Mesenchymal stem cell (in vitro differentiated cells and primary cell): ENCODE data around the gene PTPN14.
A peak's percentile ranks its signal among the peaks of the same experiment; 100 is the strongest.

Experiments used
- DNase-seq: peaks from one replicate; pipeline ENCODE4 v3.0.0-alpha.2; 2013
- H2AFZ ChIP-seq: one replicate; pipeline ENCODE4 v1.6.1; 2013; ENCODE audit warnings: low read depth, mild to moderate bottlenecking, control low read depth, inconsistent platforms, low read length, moderate library complexity
- H2AK5ac ChIP-seq: 2 replicates; pipeline ENCODE4 v1.6.1; 2013; ENCODE audit warnings: low read length, moderate library complexity, mild to moderate bottlenecking, inconsistent platforms; ENCODE audit not compliant: severe bottlenecking
- H2BK120ac ChIP-seq: one replicate; pipeline ENCODE4 v1.6.1; 2013; ENCODE audit warnings: low read depth, mild to moderate bottlenecking, inconsistent platforms, low read length, moderate library complexity
- H2BK12ac ChIP-seq, 2 experiments: one replicate each; pipeline ENCODE4 v1.6.1; 2013; ENCODE audit warnings: inconsistent platforms in 2 of 2, low read length in 2 of 2, mild to moderate bottlenecking in 2 of 2, moderate library complexity in 2 of 2, control low read depth in 1 of 2
- H2BK15ac ChIP-seq: one replicate; pipeline ENCODE4 v1.6.1; 2013; ENCODE audit warnings: mild to moderate bottlenecking, low read depth, inconsistent platforms; ENCODE audit not compliant: poor library complexity, severe bottlenecking
- H2BK5ac ChIP-seq: 2 replicates; pipeline ENCODE4 v1.6.1; 2013; ENCODE audit warnings: low read depth, mild to moderate bottlenecking, low read length, control low read depth, inconsistent platforms; ENCODE audit not compliant: poor library complexity, severe bottlenecking
- H3K14ac ChIP-seq, 2 experiments: one replicate each; pipeline ENCODE4 v1.6.1; 2013; ENCODE audit warnings: inconsistent platforms in 2 of 2, low read length in 2 of 2, control low read depth in 1 of 2, mild to moderate bottlenecking in 1 of 2, moderate library complexity in 1 of 2
- H3K18ac ChIP-seq, 2 experiments: one replicate each; pipeline ENCODE4 v1.6.1; 2013; ENCODE audit warnings: inconsistent platforms in 2 of 2, low read length in 2 of 2, control low read depth in 1 of 2, low read depth in 1 of 2, mild to moderate bottlenecking in 1 of 2
- H3K23ac ChIP-seq, 2 experiments: one replicate each; pipeline ENCODE4 v1.6.1; 2013; ENCODE audit warnings: inconsistent platforms in 2 of 2, low read length in 2 of 2, mild to moderate bottlenecking in 2 of 2, moderate library complexity in 2 of 2, control low read depth in 1 of 2
- H3K27ac ChIP-seq: 2 replicates; pipeline ENCODE4 v1.5.1; 2013; ENCODE audit warnings: mild to moderate bottlenecking, moderate library complexity, low read length, control low read depth, inconsistent platforms; ENCODE audit not compliant: poor library complexity, severe bottlenecking
- H3K27me3 ChIP-seq, 2 experiments: 2 replicates each; pipeline versions ENCODE4 v1.6.1 to v1.7.0; 2013; ENCODE audit warnings: low read length in 2 of 2, mild to moderate bottlenecking in 2 of 2, moderate library complexity in 2 of 2, control low read depth in 1 of 2, inconsistent platforms in 1 of 2; ENCODE audit not compliant: control insufficient read depth in 1 of 2, insufficient read depth in 1 of 2
- H3K36me3 ChIP-seq, 2 experiments: 2 replicates each; pipeline versions ENCODE4 v1.6.1 to v1.7.0; 2013; ENCODE audit warnings: low read length in 2 of 2, control low read depth in 1 of 2, inconsistent platforms in 1 of 2, low read depth in 1 of 2, mild to moderate bottlenecking in 1 of 2; ENCODE audit not compliant: insufficient read depth in 2 of 2, control insufficient read depth in 1 of 2
- H3K4ac ChIP-seq, 2 experiments: one replicate each; pipeline ENCODE4 v1.6.1; 2013; ENCODE audit warnings: inconsistent platforms in 2 of 2, low read length in 2 of 2, mild to moderate bottlenecking in 2 of 2, moderate library complexity in 2 of 2, control low read depth in 1 of 2, low read depth in 1 of 2
- H3K4me1 ChIP-seq: 2 replicates; pipeline ENCODE4 v1.6.1; 2013; ENCODE audit warnings: low read depth, low read length, control low read depth; ENCODE audit not compliant: control insufficient read depth, insufficient read depth
- H3K4me2 ChIP-seq: 2 replicates; pipeline ENCODE4 v1.6.1; 2013; ENCODE audit warnings: low read length, mild to moderate bottlenecking, inconsistent platforms; ENCODE audit not compliant: poor library complexity, severe bottlenecking
- H3K4me3 ChIP-seq, 2 experiments: 2 replicates each; pipeline versions ENCODE4 v1.5.1 to v1.7.0; 2013; ENCODE audit warnings: low read length in 2 of 2, mild to moderate bottlenecking in 2 of 2, control low read depth in 1 of 2, low read depth in 1 of 2; ENCODE audit not compliant: insufficient read depth in 1 of 2
- H3K79me1 ChIP-seq: replicated peaks from 2 replicates; pipeline ENCODE4 v1.6.1; 2013; ENCODE audit warnings: mild to moderate bottlenecking, control low read depth, low read length, inconsistent platforms; ENCODE audit not compliant: poor library complexity, severe bottlenecking
- H3K9ac ChIP-seq: 2 replicates; pipeline ENCODE4 v1.7.0; 2013; ENCODE audit warnings: mild to moderate bottlenecking, low read length, moderate library complexity
- H3K9me3 ChIP-seq: 2 replicates; pipeline ENCODE4 v1.7.0; 2013; ENCODE audit warnings: mild to moderate bottlenecking, low read length; ENCODE audit not compliant: control insufficient read depth
- H4K8ac ChIP-seq: one replicate; pipeline ENCODE4 v1.6.1; 2013; ENCODE audit warnings: inconsistent platforms, mild to moderate bottlenecking, low read length, moderate library complexity
- H4K91ac ChIP-seq: one replicate; pipeline ENCODE4 v1.6.1; 2013; ENCODE audit warnings: mild to moderate bottlenecking, low read length, inconsistent platforms
- WGBS: methylation state at CpG from one replicate; pipeline ENCODE4 v1.1.7; 2013; ENCODE audit warnings: mixed read lengths; 5-methylcytosine and 5-hydroxymethylcytosine counted together

PTPN14 gene

GRCh38 chr1:214449371-214449770, 102.0 kb downstream of the PTPN14 start:
- DNase-seq: no peak
- H2BK12ac ChIP-seq: no peak overlapping the region
- H2AFZ ChIP-seq: no peak overlapping the region
- H2BK120ac ChIP-seq: no peak overlapping the region
- H3K4me3 ChIP-seq: no peak overlapping the region
- no peak overlapping the region for H4K8ac ChIP-seq
- H3K27ac ChIP-seq: peak overlapping the region; percentile 96
- no peak overlapping the region for H3K18ac ChIP-seq
- no peak overlapping the region for H3K9ac ChIP-seq
- H3K4me2 ChIP-seq: no peak overlapping the region
- no peak overlapping the region for H2BK15ac ChIP-seq
- H2AK5ac ChIP-seq: no peak overlapping the region
- no peaks in the 10 kb centered on the region for H3K79me1 ChIP-seq
- no peak overlapping the region for H2BK5ac ChIP-seq
- H3K4me1 ChIP-seq: peaks cover 19% of the 10 kb centered on the region
- no peak overlapping the region for H3K4ac ChIP-seq
- H3K14ac ChIP-seq: no peak overlapping the region
- 92% methylated on average over 3 of the region's 3 CpGs for WGBS
- no peak overlapping the region for H4K91ac ChIP-seq
- H3K36me3 ChIP-seq: peaks cover 8 to 13% of the 10 kb centered on the region in 2 experiments
- H3K23ac ChIP-seq: no peak overlapping the region
- no peaks in the 10 kb centered on the region for H3K27me3 ChIP-seq
- H3K9me3 ChIP-seq: no peaks in the 10 kb centered on the region

DNA sequence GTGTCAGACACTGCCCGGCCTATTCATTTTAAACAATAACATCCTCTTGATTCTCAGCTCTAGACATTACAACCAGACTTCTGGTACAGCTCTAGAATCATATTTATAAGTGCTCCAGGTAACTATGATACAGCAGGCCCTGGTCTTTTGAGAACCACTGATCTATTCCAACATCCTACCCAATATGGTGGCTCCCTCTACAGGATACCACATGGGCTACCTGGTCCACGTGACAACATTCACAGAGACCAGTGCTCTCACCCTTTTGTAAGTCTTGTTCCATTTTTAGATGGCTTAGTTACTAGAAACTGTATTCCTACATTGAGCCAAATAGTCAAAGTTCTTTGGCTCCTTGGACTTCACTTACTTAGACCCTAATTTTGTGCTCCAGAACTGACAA, 102.9 kb downstream of the PTPN14 start:
- peak overlapping the region; percentile 99 for H2AK5ac ChIP-seq
- peak overlapping the region in 1 of 2 experiments; percentile 71 for H3K18ac ChIP-seq
- no peak overlapping the region for H2BK15ac ChIP-seq
- H2AFZ ChIP-seq: no peak overlapping the region
- 57% methylated on average over 2 of the region's 2 CpGs for WGBS
- no peak overlapping the region for H3K23ac ChIP-seq
- no peak overlapping the region for H2BK12ac ChIP-seq
- no peak for DNase-seq
- no peak overlapping the region for H3K14ac ChIP-seq
- H4K91ac ChIP-seq: peak overlapping the region; percentile 55
- no peak overlapping the region for H3K9ac ChIP-seq
- no peak overlapping the region for H3K4me2 ChIP-seq
- H3K4me1 ChIP-seq: peaks cover 20% of the 10 kb centered on the region
- no peaks in the 10 kb centered on the region for H3K27me3 ChIP-seq
- no peak overlapping the region for H3K4me3 ChIP-seq
- no peak overlapping the region for H2BK120ac ChIP-seq
- no peaks in the 10 kb centered on the region for H3K79me1 ChIP-seq
- peaks cover 8 to 13% of the 10 kb centered on the region in 2 experiments for H3K36me3 ChIP-seq
- peak overlapping the region; percentile 81 for H2BK5ac ChIP-seq
- H3K27ac ChIP-seq: peak overlapping the region; percentile 100
- H4K8ac ChIP-seq: no peak overlapping the region
- H3K9me3 ChIP-seq: no peaks in the 10 kb centered on the region
- peak overlapping the region in 1 of 2 experiments; percentile 77 for H3K4ac ChIP-seq

DNA sequence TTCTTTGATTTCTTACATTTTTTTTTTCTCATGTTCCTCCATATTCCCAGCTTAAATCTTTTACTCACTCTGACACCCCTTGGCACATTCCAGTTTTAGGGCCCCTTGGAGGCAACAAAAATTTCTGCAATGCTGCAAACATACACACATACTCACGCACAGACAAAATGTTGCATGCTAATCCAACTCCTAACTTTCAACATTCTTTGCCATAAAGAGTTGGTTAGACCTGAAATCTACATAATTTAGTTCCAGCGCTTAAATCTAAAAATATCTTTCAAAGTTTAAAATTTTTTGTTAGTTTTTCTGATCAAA, 103.9 kb downstream of the PTPN14 start:
- Histone ChIP-seq H3K4me3 (peak overlapping the region in 1 of 2 experiments; percentile 59), H4K8ac (no peak overlapping the region), H3K18ac (no peak overlapping the region), H3K27ac (peak overlapping the region; percentile 100), H3K4ac (no peak overlapping the region), H2BK12ac (peak overlapping the region in 1 of 2 experiments; percentile 73), H2BK120ac (peak overlapping the region; percentile 57), H2BK5ac (peak overlapping the region; percentile 95), H3K23ac (no peak overlapping the region), H3K9me3 (no peaks in the 10 kb centered on the region), H4K91ac (no peak overlapping the region), H3K14ac (no peak overlapping the region), H2BK15ac (no peak overlapping the region), H2AFZ (no peak overlapping the region), H3K4me1 (peaks cover 19% of the 10 kb centered on the region), H3K9ac (peak overlapping the region; percentile 82), H3K27me3 (no peaks in the 10 kb centered on the region), H3K36me3 (peaks cover 8 to 13% of the 10 kb centered on the region in 2 experiments), H2AK5ac (peak overlapping the region; percentile 75), H3K79me1 (no peaks in the 10 kb centered on the region), H3K4me2 (peak overlapping the region; percentile 23)
- WGBS: 0% methylated on average over 1 of the region's 2 CpGs
- peak; percentile 58 for DNase-seq

DNA sequence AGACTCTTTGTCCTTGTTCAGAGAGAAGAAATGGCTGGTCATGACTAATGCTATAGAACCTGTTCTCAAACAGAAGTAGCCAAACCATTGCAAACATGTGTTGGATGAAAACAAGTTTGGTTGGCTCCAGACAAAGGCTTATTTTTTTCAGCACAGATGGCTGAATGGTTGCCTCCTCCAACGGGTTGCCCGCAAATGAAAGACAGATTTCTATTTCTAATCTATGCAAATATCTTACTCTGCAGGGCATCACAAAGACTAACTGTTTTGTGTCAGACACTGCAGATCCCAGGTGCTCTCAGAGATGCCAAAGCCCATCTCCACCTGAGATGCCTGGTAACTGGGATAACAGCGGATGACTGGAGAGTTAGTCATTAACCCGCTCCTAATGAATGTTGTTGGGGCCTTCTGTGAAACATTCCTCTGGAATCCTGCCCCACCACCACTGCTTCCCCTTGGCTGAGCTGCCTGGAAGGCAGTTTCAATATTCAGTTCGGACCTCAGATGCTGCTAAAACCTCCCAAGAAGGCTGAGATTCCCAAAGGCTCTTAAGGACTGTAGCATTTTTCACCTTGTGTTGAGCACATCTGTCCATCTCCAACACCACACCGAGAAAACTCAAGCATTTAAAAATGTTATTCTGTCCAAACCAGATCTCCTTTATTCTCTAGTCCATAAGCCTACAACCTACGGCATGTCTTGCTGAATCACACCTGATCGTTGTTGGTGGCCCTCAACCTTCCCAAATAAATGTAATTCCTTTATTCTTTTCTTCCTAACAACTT, 104.4 kb downstream of the PTPN14 start:
- Histone ChIP-seq H3K9ac (peak overlapping the region; percentile 84), H3K14ac (no peak overlapping the region), H3K18ac (peak overlapping the region; percentile 11 to 90), H3K4me3 (peak overlapping the region in 1 of 2 experiments; percentile 59), H3K4me2 (peak overlapping the region; percentile 23), H2BK5ac (peak overlapping the region; percentile 95), H3K36me3 (peaks cover 8 to 10% of the 10 kb centered on the region in 2 experiments), H2AK5ac (peak overlapping the region; percentile 93), H3K4ac (peak overlapping the region; percentile 39 to 53), H3K23ac (no peak overlapping the region), H4K91ac (peak overlapping the region; percentile 30), H3K4me1 (peaks cover 15% of the 10 kb centered on the region), H3K27ac (peak overlapping the region; percentile 100), H2BK15ac (no peak overlapping the region), H2BK120ac (peak overlapping the region; percentile 57), H2AFZ (no peak overlapping the region), H3K79me1 (no peaks in the 10 kb centered on the region), H3K9me3 (no peaks in the 10 kb centered on the region), H2BK12ac (peak overlapping the region in 1 of 2 experiments; percentile 73), H3K27me3 (no peaks in the 10 kb centered on the region), H4K8ac (peak overlapping the region; percentile 67)
- DNase-seq: peak; percentile 93
- WGBS: 7% methylated on average over 8 of the region's 8 CpGs
